Prostate gland (tissue), 2 donors: ENCODE results near the gene HPCAL4.

Experiments
- POLR2A ChIP-seq: fragments of 450-650 bp; IDR thresholded peaks from one replicate; pipeline ENCODE4 v1.6.1; 2016; ENCODE audit warnings: antibody characterized with exemption, mild to moderate bottlenecking
- POLR2AphosphoS5 ChIP-seq: sonication (generic); formaldehyde crosslinking; IDR thresholded peaks from one replicate; pipeline ENCODE4 v1.6.1; 2017; ENCODE audit warnings: antibody characterized with exemption
- TF ChIP-seq, protein P1 (sequence below), 4 experiments: fragments of 200-600 bp in 2 of 4; fragments of 450-650 bp in 2 of 4; sonication (generic) in 2 of 4; IDR thresholded peaks; 1 replicate in 3 of 4; 2 replicates in 1 of 4; pipeline ENCODE4 v1.5.1; 2016 to 2019; ENCODE audit warnings: antibody characterized with exemption in 4 of 4, mild to moderate bottlenecking in 2 of 4, moderate library complexity in 2 of 4

DNA sequence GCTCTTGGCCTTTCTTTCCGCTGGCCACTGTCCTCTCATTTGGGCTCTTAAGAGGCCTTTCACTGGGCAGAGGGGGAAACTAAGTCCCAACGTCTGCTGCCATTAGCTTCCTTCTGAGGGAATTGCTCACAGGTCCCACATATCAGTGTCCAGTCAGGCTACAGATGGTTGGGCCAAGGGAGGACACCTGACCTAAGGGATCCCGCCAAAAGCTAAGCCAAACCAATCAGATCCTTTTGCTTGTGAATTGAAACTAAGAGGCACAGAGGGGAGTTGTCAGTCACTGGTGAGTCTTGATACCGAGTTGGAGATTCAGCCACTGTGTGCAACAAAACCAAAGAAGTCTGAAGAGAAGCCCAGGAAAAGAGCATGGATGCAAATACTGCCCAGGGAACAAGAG, 13.6 kb downstream of the HPCAL4 start:
- TF ChIP-seq, protein P1, sequence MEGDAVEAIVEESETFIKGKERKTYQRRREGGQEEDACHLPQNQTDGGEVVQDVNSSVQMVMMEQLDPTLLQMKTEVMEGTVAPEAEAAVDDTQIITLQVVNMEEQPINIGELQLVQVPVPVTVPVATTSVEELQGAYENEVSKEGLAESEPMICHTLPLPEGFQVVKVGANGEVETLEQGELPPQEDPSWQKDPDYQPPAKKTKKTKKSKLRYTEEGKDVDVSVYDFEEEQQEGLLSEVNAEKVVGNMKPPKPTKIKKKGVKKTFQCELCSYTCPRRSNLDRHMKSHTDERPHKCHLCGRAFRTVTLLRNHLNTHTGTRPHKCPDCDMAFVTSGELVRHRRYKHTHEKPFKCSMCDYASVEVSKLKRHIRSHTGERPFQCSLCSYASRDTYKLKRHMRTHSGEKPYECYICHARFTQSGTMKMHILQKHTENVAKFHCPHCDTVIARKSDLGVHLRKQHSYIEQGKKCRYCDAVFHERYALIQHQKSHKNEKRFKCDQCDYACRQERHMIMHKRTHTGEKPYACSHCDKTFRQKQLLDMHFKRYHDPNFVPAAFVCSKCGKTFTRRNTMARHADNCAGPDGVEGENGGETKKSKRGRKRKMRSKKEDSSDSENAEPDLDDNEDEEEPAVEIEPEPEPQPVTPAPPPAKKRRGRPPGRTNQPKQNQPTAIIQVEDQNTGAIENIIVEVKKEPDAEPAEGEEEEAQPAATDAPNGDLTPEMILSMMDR (IDR thresholded peaks at IDR 0.05) = no peak
- TF ChIP-seq POLR2A = no peak
- TF ChIP-seq POLR2AphosphoS5 = no peak
